ENCODE data around the gene RBMXL3.
"Not testable (repeated sequence)": the region's sequence is repeated elsewhere in the genome, so short reads cannot be mapped to it uniquely, and the experiment has no call there.

Gene RBMXL3

DNA sequence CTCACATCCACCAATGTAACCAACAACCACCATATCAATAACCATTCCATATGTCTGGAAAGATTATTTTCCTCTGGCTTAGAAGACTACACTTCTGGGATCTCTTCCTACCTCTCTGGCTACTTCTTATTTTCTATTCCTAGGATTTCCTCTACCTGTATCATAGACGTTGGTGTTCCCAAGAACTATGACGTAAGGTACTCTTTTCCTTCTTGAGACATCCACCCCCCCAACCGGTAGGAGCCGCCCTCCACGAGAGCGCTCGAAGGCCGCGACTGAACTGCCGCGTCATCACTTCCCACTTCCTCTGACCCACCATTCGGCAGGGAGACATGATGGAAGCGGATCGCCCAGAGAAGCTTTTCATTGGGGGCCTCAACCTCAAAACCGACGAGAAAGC, at the start of gene RBMXL3:
Gene RBMXL3, plus strand, starts transcription at position 301 of the 400 bp plus-strand sequence. Its CDS starts 32 bp downstream, at position 333.
- FAIRE-seq (no peak), DNase-seq (ENCODE audit: low spot score) (no peak)

DNA sequence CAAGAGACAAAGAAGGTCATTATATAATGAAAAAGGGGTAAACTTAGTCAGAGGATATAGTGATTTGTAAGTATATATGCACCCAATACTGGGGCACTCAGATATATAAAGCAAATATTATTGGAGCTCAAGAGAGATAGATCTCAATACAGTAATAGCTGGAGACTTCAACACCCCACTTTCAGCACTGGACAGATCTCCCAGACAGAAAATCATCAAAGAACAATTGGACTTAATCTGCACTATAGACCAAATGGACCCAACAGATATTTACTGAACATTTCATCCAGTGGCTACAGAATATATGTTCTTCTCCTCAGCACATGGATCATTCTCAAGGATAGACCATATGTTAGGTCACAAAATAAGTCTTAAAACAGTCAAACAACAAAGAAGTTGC, 47.2 kb upstream of the RBMXL3 start:
- no peak for FAIRE-seq
- DNase-seq (ENCODE audit: low spot score): no peak

DNA sequence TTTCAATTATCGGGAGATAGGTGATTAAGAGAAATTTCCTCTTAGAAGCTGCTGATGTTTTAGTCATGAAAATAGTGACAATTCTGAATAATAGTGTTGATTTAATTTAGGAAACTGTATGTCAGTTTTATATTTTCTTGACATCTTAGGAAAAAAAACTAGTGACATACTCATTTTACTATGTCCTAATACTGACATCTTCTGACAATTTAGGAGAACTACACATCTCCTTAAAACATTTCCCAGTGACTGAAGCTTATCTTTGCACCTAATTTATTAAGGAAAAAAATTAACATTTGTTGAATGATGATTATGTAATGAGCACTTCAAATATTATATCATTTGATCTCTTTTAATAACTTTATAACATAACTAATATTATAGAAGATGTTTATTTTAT, 42.0 kb upstream of the RBMXL3 start:
- FAIRE-seq (no peak), DNase-seq (ENCODE audit: low spot score) (peak; percentile 0)

DNA sequence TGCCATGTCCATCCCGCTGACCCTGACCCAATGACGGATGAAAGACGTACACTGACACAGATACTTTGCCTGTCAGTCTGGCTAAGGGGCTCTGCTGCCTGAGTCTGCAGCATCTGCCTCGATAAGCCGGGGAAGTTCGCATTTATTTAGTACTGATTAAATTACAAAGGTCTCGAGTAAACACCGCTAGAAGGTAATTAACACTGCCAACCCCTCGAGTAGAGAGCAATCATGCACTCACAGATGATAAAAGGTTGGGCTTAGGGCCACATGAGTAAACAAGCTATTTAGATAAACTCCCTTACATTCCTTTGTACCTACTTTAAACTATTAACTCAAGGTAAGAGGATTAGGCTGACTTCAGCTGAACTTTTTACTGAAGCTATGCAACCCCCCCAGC, 16.0 kb upstream of the RBMXL3 start:
- DNase-seq (ENCODE audit: low spot score): no peak
- no peak for FAIRE-seq

DNA sequence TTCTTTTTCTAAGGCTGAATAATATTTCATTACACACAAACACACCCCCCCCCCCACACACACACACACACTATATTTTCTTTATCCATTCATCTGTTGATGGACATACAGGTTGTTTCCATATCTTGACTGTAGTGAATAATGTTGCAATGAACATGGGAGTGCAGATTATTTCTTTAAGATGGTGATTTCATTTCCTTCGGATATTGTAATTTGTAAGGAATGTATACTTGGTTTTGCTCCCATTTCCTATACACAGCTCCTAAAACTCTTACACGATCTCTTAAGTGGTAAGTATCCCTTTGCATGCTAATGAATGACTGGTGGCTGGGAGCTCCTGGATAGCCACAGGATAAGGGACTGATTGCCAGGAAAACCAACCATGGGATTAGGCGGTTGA, 14.7 kb upstream of the RBMXL3 start:
- FAIRE-seq: no peak
- no peak for DNase-seq (ENCODE audit: low spot score)

DNA sequence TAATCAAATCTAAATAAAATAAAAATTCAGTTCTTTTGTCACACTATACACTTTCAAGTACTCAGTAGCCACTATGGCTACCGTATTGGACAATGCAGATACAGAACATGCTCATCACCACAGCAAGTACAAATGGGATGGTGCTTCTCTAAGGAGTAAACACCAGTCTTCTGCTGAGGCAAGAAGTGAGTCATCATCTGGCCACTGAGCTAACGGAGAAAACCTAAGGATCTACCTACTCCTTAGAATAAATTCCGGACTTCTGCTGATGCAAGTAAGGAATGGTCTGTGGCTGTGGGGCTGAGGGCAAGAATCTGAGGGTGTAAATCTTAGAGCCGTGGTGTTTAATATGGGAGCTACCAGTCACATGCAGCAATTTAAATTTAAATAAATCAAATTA, 11.3 kb upstream of the RBMXL3 start:
- peak; percentile 0 for DNase-seq (ENCODE audit: low spot score)
- no peak for FAIRE-seq

DNA sequence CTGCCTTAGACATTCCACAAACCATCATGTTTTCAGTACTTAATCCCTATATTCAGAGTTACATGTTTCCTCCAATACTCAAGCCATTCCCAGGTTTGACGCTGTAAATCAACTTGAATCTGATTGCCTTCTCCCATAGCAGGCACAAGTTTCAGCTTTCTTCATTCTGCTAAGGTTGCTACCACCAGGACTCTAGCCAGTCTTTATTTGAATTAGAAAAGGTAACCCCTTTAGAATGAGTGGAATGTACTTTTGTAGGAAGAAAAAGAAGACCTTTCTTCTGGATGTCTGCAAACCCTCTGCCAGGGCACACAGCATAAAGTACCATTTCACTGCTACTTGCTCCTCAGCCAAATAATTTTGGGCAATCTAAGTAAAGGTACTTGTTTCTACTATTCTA, 10.7 kb upstream of the RBMXL3 start:
- no peak for FAIRE-seq
- DNase-seq (ENCODE audit: low spot score): no peak

DNA sequence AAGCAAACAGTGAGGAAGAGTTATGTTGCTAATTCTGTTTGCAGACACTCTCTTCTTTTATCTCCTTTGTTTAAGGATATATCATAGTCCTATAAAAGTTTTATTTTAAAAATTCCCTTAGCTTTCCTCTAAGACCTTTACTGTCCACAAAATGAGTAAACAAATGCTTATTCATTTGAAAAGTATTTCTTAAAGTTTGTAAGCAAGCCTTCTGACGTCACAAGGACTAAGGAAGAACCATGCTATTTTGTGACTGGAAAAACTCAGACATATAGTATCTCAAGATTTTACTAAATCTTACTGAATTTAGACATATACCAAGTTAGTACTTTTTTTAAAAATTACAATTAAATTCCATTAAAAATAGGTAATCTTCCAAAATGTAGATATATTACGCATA, 5.2 kb upstream of the RBMXL3 start:
- FAIRE-seq (no peak), DNase-seq (ENCODE audit: low spot score) (no peak)

DNA sequence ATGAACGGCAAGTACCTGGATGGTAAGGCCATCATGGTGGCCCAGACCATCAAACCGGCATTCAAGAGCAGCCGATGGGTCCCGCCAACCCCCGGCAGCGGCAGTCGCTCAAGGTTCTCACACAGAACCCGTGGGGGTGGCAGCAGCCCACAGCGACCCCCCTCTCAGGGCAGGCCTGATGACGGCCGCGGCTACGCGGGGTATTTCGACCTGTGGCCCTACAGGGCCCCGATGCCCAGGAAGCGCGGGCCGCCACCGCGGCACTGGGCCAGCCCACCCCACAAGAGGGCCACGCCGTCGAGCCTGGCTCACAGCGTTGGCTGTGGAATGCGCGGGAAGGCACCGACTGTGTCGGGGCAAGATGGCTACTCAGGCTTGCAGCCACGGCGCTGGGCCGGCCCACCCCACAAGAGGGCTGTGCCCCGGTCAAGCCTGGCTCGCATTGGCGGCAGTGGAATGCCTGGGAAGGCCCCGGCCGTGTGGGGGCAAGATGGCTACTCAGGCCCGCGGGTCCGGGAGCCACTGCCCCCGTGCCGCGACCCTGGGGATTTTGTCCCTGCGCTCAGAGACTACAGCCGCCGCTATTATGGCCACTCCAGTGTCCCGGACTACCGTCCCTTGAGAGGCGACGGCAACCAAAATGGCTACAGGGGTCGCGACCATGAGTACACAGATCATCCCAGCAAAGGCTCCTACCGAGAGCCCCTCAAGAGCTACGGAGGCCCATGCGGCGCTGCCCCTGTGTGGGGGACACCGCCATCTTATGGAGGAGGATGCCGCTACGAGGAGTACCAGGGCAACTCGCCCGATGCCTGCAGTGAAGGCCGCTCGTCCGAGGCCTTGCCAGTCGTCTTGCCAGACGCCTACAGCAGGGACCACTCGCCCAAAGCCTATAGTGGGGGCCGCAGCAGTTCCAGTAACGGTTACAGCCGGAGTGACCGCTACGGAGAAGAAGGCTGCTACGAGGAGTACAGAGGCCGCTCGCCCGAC, 731 bp downstream of the RBMXL3 start:
- DNase-seq (ENCODE audit: low spot score): no peak
- no peak for FAIRE-seq

DNA sequence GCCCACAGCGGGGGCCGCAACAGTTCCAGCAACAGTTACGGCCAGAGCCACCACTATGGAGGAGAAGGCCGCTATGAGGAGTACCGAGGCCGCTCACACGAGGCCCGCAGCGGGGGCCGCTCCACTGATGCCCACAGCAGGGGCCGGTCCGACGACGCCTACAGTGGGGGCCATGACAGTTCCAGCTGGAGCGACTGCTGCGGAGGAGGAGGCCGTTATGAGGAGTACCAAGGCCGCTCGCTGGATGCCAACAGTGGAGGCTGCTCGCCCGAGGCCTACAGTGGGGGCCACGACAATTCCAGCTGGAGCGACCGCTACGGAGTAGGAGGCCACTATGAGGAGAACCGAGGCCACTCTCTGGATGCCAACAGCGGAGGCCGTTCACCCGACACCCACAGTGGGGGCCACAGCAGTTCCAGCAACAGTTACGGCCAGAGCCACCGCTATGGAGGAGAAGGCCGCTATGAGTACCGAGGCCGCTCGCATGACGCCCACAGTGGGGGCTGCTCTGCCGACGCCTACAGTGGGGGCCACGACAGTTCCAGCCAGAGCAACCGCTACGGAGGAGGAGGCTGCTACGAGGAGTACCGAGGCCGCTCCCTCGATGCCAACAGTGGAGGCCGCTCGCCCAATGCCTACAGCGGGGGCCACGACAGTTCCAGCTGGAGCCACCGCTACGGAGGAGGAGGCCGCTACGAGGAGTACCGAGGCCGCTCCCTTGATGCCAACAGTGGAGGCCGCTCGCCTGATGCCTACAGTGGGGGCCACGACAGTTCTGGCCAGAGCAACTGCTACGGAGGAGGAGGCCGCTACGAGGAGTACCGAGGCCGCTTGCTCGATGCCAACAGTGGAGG, 1.7 kb downstream of the RBMXL3 start:
- no peak for DNase-seq (ENCODE audit: low spot score)
- no peak for FAIRE-seq

DNA sequence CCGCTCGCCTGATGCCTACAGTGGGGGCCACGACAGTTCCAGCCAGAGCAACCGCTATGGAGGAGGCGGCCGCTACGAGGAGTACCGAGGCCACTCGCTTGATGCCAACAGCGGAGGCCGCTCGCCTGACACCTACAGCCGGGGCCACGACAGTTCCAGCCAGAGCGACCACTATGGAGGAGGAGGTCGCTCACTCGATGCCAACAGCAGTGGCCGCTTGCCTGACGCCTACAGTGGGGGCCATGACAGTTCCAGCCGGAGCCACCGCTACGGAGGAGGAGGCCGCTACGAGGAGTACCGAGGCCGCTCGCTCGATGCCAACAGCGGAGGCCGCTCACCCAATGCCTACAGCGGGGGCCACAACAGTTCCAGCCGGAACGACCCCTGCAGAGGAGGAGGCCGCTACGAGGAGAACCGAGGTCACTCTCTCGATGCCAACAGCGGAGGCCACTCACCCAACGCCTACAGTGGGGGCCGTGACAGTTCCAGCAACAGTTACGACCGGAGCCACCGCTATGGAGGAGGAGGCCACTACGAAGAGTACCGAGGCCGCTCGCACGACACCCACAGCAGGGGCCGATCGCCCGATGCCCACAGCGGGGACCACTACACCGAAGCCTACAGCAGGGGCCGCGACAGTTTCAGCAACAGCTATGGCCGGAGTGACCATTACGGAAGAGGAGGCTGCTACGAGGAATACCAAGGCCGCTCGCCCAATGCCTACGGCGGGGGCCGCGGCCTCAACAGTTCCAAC, 2.5 kb downstream of the RBMXL3 start:
- DNase-seq (ENCODE audit: low spot score): no peak
- FAIRE-seq: no peak

DNA sequence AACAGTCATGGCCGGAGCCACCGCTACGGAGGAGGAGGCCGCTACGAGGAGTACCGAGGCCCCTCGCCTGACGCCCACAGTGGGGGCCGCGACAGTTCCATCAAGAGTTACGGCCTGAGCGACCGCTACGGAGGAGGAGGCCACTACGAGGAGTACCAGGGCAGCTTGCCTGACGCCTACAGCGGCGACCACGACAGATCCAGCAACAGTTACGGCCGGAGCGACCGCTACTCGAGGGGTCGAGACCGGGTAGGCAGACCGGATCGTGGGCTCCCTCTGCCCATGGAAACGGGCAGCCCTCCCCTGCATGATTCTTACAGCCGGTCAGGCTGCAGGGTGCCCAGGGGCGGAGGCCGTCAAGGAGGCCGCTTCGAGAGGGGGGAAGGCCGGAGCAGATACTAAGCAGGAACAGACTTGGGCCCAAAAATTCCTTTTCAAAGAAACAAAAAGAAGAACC, 3.1 kb downstream of the RBMXL3 start:
- DNase-seq (ENCODE audit: low spot score) (no peak), FAIRE-seq (no peak)

DNA sequence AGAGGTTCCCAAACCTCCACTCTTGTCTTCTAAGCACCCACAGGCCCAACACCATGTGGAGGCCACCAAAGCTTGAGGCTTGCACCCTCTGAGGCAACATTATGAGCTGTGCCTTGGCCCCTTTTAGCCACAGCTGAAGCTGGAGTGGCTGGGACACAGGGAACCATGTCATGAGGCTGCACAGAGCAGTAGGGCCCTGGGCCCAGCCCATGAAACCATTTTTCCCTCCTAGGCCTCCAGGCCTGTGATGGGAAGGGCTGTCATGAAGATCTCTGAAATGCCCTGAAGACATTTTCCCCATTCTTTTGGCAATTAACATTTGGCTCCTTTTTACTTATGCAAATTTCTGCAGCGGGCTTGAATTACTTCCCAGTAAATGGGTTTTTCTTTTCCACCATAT, 14.8 kb downstream of the RBMXL3 start:
- no peak for FAIRE-seq

DNA sequence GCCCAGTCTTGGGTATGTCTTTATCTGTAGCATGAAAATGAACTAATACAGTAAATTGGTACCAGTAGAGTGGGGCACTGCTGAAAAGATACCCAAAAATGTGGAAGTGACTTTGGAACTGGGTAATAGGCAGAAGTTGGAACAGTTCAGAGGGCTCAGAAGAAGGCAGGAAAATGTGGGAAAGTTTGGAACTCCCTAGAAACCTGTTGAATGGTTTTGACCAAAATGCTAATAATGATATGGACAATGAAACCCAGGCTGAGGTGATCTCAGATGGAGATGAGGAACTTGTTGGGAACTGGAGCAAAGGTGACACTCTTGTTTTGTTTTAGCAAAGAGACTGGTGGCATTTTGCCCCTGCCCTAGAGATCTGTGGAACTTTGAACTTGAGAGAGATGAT, 20.3 kb downstream of the RBMXL3 start:
- DNase-seq (ENCODE audit: low spot score); FAIRE-seq: not testable (repeated sequence)

More for the DNA sequence above, 14.8 kb downstream of the RBMXL3 start:
- DNase-seq (ENCODE audit: low spot score): no peak

DNA sequence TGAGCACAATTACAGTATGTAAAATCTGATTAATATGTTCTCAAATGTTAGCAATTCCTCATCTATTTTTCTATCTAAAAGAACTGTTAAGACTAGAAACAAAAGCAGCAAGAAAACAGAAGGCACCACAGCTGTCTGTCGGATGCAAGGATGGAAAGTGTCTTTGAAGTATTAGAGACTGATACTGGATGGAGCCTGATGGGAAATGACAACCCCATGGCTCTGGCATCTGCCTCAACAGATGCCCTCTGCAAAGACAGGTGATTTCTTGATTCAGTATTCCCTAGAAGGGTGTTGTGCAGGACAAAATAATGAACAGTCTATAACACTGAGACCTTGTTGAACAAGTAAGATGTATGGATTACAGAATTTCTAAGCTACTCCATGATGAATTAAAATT, 24.9 kb downstream of the RBMXL3 start:
- no peak for FAIRE-seq

DNA sequence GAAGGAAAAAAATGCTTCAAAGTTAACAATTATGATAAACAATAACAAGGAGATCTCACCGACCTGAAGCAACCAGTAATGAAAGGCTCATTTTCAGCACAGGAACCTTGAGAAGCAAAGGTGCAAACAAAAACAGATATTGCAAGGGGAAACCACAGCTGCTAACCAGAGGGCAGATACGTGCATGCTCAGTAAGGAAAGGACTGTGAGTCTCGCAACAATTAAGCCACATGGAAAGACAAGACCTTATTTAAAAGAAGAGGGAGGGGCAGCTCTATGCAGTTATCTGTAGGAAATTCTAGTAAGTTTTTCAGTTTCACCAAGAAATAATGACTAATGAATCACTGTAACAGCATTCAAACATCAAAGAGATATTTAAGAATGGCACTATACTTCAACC, 25.4 kb downstream of the RBMXL3 start:
- FAIRE-seq (no peak), DNase-seq (ENCODE audit: low spot score) (no peak)

More for the DNA sequence above, 24.9 kb downstream of the RBMXL3 start:
- DNase-seq (ENCODE audit: low spot score): no peak

DNA sequence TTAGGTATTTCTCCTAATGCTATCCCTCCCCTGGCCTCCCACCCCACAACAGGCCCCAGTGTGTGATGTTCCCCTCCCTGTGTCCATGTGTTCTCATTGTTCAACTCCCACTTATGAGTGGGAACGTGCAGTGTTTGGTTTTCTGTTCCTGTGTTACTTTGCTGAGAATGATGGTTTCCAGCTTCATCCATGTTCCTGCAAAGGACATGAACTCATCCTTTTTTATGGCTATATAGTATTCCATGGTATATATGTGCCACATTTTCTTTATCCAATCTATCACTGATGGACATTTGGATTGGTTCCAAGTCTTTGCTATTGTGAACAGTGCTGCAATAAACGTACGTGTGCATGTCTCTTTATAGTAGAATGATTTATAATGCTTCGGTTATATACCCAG, 28.1 kb downstream of the RBMXL3 start:
- not testable (repeated sequence) for FAIRE-seq; DNase-seq (ENCODE audit: low spot score)

DNA sequence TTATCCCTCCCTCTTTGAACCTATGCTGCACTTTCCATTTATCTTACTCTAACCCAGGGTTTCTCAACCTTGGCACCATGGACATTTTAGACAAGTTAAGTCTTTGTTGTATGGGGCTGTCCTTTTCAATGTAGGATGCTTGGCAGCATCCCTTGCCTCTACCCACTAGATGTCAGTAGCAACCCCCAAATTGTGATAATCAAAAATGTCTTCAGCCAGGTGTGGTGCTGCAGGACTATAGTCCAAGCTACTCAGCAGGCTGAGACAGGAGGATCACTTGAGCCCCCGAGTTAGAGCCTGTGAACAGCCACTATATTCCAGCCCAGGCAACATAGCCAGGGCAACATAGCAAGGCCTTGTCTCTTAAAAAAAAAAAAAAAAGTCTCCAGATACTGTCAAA, 37.7 kb downstream of the RBMXL3 start:
- FAIRE-seq: no peak

DNA sequence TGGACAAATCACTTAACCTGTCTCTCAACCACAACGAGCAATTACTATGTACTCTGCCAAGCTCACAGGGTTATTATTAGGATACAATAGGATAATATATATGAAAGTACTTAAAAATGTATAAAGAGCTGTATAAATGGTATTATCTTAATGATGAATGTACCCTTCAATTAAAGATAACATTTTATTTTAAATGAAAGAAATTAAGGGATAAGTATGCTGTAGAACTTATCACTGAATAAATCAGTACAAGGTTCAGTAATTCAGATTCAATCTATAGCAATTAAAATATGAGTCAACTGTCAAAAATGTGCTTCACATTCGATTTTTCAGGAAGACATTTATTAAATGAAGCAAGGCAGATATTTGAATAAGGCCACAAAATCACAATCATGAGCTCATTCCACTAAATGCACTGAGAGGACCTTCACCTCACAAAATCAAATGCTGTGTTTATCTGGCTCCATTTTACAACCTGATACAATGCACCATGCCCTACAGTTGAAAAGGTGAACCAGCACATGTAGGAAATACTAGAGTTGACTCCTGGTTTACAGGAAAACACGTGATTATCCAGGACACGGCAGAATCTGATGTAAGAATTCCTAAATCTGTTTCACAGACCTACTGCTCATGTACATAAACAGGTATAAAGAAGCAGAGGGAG, 40.3 kb downstream of the RBMXL3 start:
- DNase-seq (ENCODE audit: low spot score) (no peak), FAIRE-seq (no peak)

More for the DNA sequence above, 37.7 kb downstream of the RBMXL3 start:
- DNase-seq (ENCODE audit: low spot score): no peak

DNA sequence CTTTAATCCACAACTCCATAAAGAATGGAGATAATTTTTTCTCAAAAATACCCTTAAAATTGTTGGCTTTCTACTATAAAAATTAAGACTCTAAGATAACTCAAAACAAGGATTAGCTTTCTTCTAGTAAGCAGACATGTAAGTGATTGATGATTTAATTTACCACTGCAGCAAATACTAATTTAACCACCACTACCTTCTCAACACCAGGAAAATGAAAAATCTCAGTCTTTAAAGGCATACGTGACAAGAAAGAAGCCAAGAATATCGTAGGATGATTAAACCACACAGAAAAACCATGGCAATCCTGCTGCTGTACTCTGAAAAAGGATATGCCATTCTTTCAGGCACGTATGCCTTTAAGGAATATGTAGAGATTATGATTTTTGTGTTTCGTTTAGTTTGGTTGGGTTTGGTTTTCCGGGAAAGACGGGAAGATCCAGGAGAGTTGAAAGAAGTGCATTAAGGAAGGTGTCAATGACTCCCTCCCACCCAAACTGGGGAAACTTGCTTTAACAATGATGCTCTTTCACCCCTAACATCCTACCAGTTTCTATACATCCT, 43.8 kb downstream of the RBMXL3 start:
- DNase-seq (ENCODE audit: low spot score) (no peak), FAIRE-seq (no peak)

Data from urothelium cell line (cell line).